Measurements from ENCODE around the gene KCNK4. TPM values are rescaled to one million over a fixed set of nuclear protein-coding genes. Genes with fewer than 3 reads are reported as not detected.

Gene KCNK4
- polyA plus RNA-seq, 1 donor (not counting 4 experiments of a cell fraction or from before 2014, with no cell fraction given), result not detected

GRCh38 chr11:64283092-64283491, 8.0 kb upstream of the KCNK4 start:
- Histone ChIP-seq H3K9me1 (ENCODE audit: control insufficient read depth, extremely low read depth, insufficient read depth, low read length) (no peaks in the 10 kb centered on the region), H3K27me3 (ENCODE audit: control insufficient read depth, extremely low read depth, insufficient read depth, low read length) (no peaks in the 10 kb centered on the region), H3K79me2 (ENCODE audit: control insufficient read depth, insufficient read depth, low read length) (peaks cover 13% of the 10 kb centered on the region), H2AFZ (ENCODE audit: control insufficient read depth, low read length) (no peak overlapping the region), H4K20me1 (ENCODE audit: control insufficient read depth, extremely low read depth, insufficient read depth, low read length) (no peaks in the 10 kb centered on the region), H3K4me1 (ENCODE audit: control insufficient read depth, extremely low read depth, insufficient read depth, low read length) (peaks cover 11% of the 10 kb centered on the region), H3K36me3 (ENCODE audit: control insufficient read depth in 2 of 2, extremely low read depth in 1 of 2, insufficient read depth in 2 of 2, low read length in 2 of 2) (peaks cover 12 to 19% of the 10 kb centered on the region in 2 experiments), H3K27ac (ENCODE audit: control insufficient read depth, insufficient read depth, low read length) (no peak overlapping the region), H3K9me3 (ENCODE audit: control insufficient read depth, low read depth, low read length) (no peaks in the 10 kb centered on the region), H3K4me2 (ENCODE audit: control insufficient read depth, extremely low read depth, insufficient read depth, low read depth, low read length) (peak overlapping the region; percentile 98), H3K4me3 (ENCODE audit: control insufficient read depth in 2 of 3, extremely low read depth in 1 of 3, insufficient read depth in 2 of 3, low read depth in 1 of 3, low read length in 3 of 3) (peak overlapping the region in 2 of 3 experiments; percentile 86 to 91), H3K9ac (ENCODE audit: control insufficient read depth, extremely low read depth, insufficient read depth, low read length) (peak overlapping the region; percentile 35)
- dilution Hi-C loops (cut with MboI; ENCODE audit: extremely low pct_ligation_motif_present, low sequenced_read_pairs), result no loop called here
- FAIRE-seq, result no peak
- TF ChIP-seq CTCF (optimal IDR thresholded peaks at IDR 0.05 in 1 of 3, IDR thresholded peaks at IDR 0.05 in 1 of 3, conservative IDR thresholded peaks at IDR 0.05 in 1 of 3; ENCODE audit: extremely low read depth in 1 of 3, insufficient read depth in 2 of 3, low read length in 3 of 3), result no peak
- TF ChIP-seq EZH2 (IDR thresholded peaks at IDR 0.05; ENCODE audit: low read length), result no peak
- DNase-seq (ENCODE audit: low read depth, low spot score), result no peak

GRCh38 chr11:64284048-64284961, 6.8 kb upstream of the KCNK4 start, which contains the start of gene BAD:
Gene BAD (minus strand): TSS chr11:64284665. CDS start chr11:64284368, 297 bp downstream.
- no peak for TF ChIP-seq CTCF (optimal IDR thresholded peaks at IDR 0.05 in 1 of 3, IDR thresholded peaks at IDR 0.05 in 1 of 3, conservative IDR thresholded peaks at IDR 0.05 in 1 of 3; ENCODE audit: extremely low read depth in 1 of 3, insufficient read depth in 2 of 3, low read length in 3 of 3)
- no peak for TF ChIP-seq EZH2 (IDR thresholded peaks at IDR 0.05; ENCODE audit: low read length)
- Histone ChIP-seq H3K4me2 (ENCODE audit: control insufficient read depth, extremely low read depth, insufficient read depth, low read depth, low read length) (peak within 1 kb of the TSS; percentile 98), H3K4me1 (ENCODE audit: control insufficient read depth, extremely low read depth, insufficient read depth, low read length) (peaks cover 11% of the 10 kb centered on the region), H4K20me1 (ENCODE audit: control insufficient read depth, extremely low read depth, insufficient read depth, low read length) (no peaks in the 10 kb centered on the region), H3K36me3 (ENCODE audit: control insufficient read depth in 2 of 2, extremely low read depth in 1 of 2, insufficient read depth in 2 of 2, low read length in 2 of 2) (peaks cover 8 to 10% of the 10 kb centered on the region in 2 experiments), H3K4me3 (ENCODE audit: control insufficient read depth in 2 of 3, extremely low read depth in 1 of 3, insufficient read depth in 2 of 3, low read depth in 1 of 3, low read length in 3 of 3) (peak within 1 kb of the TSS; percentile 72 to 92 (median 91)), H3K9me3 (ENCODE audit: control insufficient read depth, low read depth, low read length) (no peaks in the 10 kb centered on the region), H3K79me2 (ENCODE audit: control insufficient read depth, insufficient read depth, low read length) (peaks cover 11% of the 10 kb centered on the region), H3K27me3 (ENCODE audit: control insufficient read depth, extremely low read depth, insufficient read depth, low read length) (no peaks in the 10 kb centered on the region), H3K9ac (ENCODE audit: control insufficient read depth, extremely low read depth, insufficient read depth, low read length) (peak within 1 kb of the TSS; percentile 92), H3K27ac (ENCODE audit: control insufficient read depth, insufficient read depth, low read length) (peak within 1 kb of the TSS; percentile 92), H2AFZ (ENCODE audit: control insufficient read depth, low read length) (peak within 1 kb of the TSS; percentile 73), H3K9me1 (ENCODE audit: control insufficient read depth, extremely low read depth, insufficient read depth, low read length) (no peaks in the 10 kb centered on the region)
- FAIRE-seq (peak; percentile 55), DNase-seq (ENCODE audit: low read depth, low spot score) (no peak)
- dilution Hi-C loops (cut with MboI; ENCODE audit: extremely low pct_ligation_motif_present, low sequenced_read_pairs), result no loop called here
